VCaP (cell line): ENCODE results near the gene NCKAP5.

Source experiments
- H3K27ac ChIP-seq: fragments of 450-650 bp; 2 replicates; pipeline ENCODE4 v1.5.1; 2017
- TF ChIP-seq, protein P1 (sequence below): fragments of 450-650 bp; conservative IDR thresholded peaks from 2 replicates; pipeline ENCODE4 v1.5.1; 2017; ENCODE audit warnings: mild to moderate bottlenecking, moderate library complexity

NCKAP5 gene

DNA sequence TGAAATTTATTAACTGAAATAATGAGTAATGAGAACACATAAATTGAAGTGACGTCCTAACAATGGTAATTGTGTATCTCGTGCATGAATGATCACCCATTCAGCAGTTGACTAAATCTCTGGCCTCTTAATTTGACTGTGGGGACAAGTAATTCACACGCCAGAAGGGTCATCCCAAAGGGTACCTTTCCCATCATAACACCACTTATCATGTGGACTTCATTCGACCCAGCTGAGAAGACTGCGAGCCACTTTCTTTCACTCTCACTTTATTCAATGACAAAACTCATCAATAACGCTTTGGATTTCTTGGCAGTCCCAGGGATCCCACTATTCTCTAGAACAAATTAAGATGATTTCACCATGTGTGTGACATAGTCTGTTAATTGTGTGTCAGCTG lies 835.6 kb downstream of the NCKAP5 start:
- no peak overlapping the region for H3K27ac ChIP-seq
- TF ChIP-seq, protein P1, sequence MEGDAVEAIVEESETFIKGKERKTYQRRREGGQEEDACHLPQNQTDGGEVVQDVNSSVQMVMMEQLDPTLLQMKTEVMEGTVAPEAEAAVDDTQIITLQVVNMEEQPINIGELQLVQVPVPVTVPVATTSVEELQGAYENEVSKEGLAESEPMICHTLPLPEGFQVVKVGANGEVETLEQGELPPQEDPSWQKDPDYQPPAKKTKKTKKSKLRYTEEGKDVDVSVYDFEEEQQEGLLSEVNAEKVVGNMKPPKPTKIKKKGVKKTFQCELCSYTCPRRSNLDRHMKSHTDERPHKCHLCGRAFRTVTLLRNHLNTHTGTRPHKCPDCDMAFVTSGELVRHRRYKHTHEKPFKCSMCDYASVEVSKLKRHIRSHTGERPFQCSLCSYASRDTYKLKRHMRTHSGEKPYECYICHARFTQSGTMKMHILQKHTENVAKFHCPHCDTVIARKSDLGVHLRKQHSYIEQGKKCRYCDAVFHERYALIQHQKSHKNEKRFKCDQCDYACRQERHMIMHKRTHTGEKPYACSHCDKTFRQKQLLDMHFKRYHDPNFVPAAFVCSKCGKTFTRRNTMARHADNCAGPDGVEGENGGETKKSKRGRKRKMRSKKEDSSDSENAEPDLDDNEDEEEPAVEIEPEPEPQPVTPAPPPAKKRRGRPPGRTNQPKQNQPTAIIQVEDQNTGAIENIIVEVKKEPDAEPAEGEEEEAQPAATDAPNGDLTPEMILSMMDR, result no peak

DNA sequence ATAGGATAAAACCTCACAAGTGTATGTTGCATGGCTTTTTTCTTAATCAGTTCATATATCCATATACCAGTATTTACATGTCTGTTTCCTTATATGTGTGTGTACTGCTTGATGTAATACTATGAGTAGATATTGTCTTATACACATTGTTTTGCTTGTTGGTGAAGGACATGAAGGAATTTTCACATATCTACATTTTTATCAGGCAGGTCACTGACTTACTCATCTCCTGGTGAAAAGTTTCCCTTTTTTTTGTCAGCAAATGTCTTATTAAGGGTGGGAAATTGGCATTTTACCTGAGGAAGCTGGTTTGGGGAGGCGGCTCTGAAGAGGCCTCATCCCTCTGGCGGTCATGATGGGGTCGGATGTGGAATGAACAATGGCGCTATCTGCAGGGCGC lies 836.8 kb downstream of the NCKAP5 start:
- H3K27ac ChIP-seq, result no peak overlapping the region
- TF ChIP-seq, protein P1, result no peak

DNA sequence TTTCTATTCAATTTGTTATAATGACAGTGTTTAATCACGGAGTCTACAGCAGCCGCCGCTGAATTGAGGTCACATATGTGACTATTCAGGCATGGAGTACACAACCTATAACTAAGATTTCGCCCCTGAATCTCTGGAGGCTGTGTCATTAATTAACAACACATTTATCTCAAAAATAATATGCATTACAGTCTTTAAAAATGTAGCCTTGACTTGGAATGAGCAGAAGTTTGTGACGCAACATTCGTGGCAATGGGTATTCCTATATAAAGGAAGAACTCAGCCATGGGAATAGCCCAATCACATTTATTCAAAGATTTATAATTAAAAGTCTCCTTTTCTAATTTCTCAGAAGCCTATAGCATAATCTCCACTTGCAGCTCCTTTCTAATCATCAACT lies 837.7 kb downstream of the NCKAP5 start:
- H3K27ac ChIP-seq, result no peak overlapping the region
- TF ChIP-seq, protein P1, result no peak

DNA sequence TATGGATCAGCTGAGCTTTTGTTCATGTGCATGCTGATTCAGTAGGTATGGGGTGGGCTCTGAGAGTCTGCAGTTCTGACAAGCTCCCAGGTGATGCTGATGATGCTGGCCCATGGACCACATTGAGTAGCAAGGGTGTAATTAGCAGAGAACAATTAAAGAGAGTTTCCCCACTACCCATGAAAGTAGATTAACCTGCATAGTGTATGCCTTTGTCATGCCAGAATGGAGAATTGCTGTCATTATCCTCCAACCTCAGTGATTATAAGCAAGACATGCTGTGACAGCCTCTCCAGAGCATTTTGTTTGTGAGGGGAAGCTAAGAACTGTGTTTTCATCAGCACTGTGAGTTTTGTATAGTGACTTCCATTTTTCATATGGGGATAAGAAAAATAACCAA lies 838.7 kb downstream of the NCKAP5 start:
- TF ChIP-seq, protein P1, result no peak
- no peak overlapping the region for H3K27ac ChIP-seq

DNA sequence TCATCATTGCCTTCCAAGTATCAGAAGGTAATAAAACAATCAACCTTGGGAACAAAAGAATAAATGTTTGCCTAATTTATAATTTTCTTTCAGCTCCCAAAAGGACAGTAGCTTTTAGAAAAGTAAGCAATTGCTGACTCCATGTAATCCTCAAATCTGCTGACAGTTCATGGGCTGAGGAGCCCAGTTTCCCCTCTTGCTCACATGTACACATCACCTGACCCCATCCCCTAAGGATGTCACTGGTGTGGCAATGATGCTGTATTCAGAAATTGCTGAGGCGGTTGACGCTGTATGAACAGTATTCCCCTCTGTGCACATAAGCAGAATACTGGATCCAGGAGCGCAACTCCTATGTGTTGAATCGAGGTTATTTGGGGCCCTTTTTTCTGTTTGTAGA lies 842.1 kb downstream of the NCKAP5 start:
- TF ChIP-seq, protein P1, result no peak
- no peak overlapping the region for H3K27ac ChIP-seq

DNA sequence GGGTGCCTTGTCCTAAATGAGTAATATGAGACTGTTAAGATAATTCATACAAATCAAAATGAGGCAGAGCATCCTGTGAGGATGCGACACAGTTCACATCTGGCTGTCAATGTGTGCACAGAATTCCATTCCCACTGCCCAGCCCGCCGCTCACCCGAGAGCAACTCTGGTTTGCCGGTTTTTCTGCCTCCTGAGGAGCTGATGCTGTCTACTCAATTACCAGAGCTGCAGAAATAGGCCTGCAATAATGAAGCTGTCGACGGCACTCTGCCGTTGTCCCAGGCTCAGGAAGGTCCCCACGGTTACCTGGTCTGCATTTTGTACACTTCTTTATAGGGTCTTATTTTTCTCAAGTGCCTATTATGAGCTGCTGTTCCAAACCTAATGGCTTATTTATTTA lies 842.5 kb downstream of the NCKAP5 start:
- TF ChIP-seq, protein P1, result no peak
- H3K27ac ChIP-seq, result no peak overlapping the region

DNA sequence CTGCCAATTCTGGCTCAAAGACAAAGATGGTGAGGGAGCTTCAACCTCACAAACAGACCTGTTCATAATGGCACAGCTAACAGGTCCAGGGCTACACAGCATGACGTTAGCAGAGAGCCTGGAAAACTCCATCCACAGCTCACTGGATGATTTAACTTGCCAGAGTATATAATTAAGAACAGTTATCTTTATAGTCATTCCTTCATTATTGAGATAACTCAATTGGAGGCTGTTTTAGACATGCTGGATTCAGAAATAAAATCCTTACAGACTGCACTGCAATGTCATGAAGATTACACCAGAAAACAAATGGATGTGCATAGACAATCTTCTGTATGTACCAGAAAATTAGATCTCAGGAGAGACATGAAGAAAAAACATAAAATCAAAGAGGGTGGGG lies 843.1 kb downstream of the NCKAP5 start:
- TF ChIP-seq, protein P1, result no peak
- no peak overlapping the region for H3K27ac ChIP-seq

DNA sequence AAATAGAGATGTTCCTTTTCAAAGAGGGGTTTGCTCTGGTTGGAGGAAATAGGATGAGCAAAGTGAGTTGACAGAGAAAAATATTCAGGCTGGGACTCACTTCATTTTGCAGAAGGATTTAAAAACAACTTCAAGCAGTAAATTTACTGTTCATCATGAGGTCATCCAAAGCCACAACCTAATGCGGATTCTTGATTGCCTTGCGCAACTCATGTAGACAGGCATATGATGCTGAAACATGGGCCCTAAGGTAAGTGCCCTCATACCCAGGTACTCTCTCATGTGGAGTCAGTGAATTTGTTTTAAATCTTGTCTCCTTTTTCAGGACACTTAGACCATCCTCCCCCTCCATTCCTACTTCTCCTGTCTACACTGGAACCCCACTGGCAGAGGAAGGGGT lies 846.3 kb downstream of the NCKAP5 start:
- TF ChIP-seq, protein P1, result no peak

More for the DNA sequence above, 846.3 kb downstream of the NCKAP5 start:
- no peak overlapping the region for H3K27ac ChIP-seq
